ENCODE results near the gene RNF144A.
"Not testable (repeated sequence)": the region's sequence is repeated elsewhere in the genome, so short reads cannot be mapped to it uniquely, and the experiment has no call there.

The RNF144A gene

GRCh38 chr2:6972067-6972710 is 55.0 kb downstream of the RNF144A start:
- no peak for DNase-seq (ENCODE audit: low read depth)

- no peak for DNase-seq (ENCODE audit: low read depth)
Measured at GRCh38 chr2:6973895-6974545, 56.8 kb downstream of the RNF144A start.

GRCh38 chr2:6975988-6976387 is 58.8 kb downstream of the RNF144A start:
- no peak for DNase-seq (ENCODE audit: low read depth)

- DNase-seq (ENCODE audit: low read depth) = no peak
Measured at GRCh38 chr2:6977113-6977741, 60.0 kb downstream of the RNF144A start.

- no peak for DNase-seq (ENCODE audit: low read depth)
Measured at GRCh38 chr2:6977786-6978185, 60.6 kb downstream of the RNF144A start.

GRCh38 chr2:6978991-6979390 is 61.8 kb downstream of the RNF144A start:
- no peak for DNase-seq (ENCODE audit: low read depth)

- DNase-seq (ENCODE audit: low read depth) = no peak
Measured at GRCh38 chr2:6982449-6982848, 65.2 kb downstream of the RNF144A start.

- no peak for DNase-seq (ENCODE audit: low read depth)
Measured at GRCh38 chr2:6982934-6983589, 65.8 kb downstream of the RNF144A start.

- DNase-seq (ENCODE audit: low read depth) = no peak
Measured at GRCh38 chr2:6986301-6986911, 69.2 kb downstream of the RNF144A start.

- no peak for DNase-seq (ENCODE audit: low read depth)
Measured at GRCh38 chr2:6986912-6987361, 69.7 kb downstream of the RNF144A start.

GRCh38 chr2:6990871-6991270 is 73.7 kb downstream of the RNF144A start:
- DNase-seq (ENCODE audit: low read depth) = no peak

- no peak for DNase-seq (ENCODE audit: low read depth)
Measured at GRCh38 chr2:6992794-6993228, 75.6 kb downstream of the RNF144A start.

GRCh38 chr2:6993229-6993640 is 76.0 kb downstream of the RNF144A start:
- DNase-seq (ENCODE audit: low read depth) = no peak

- DNase-seq (ENCODE audit: low read depth) = no peak
Measured at GRCh38 chr2:6993936-6994335, 76.7 kb downstream of the RNF144A start.

- DNase-seq (ENCODE audit: low read depth) = no peak
Measured at GRCh38 chr2:6994536-6995128, 77.4 kb downstream of the RNF144A start.

- no peak for DNase-seq (ENCODE audit: low read depth)
Measured at GRCh38 chr2:6995391-6996097, 78.3 kb downstream of the RNF144A start.

- no peak for DNase-seq (ENCODE audit: low read depth)
Measured at GRCh38 chr2:6999211-6999877, 82.1 kb downstream of the RNF144A start.

GRCh38 chr2:7001395-7001794 is 84.2 kb downstream of the RNF144A start:
- not testable (repeated sequence) for DNase-seq (ENCODE audit: low read depth)

- DNase-seq (ENCODE audit: low read depth) = no peak
Measured at GRCh38 chr2:7003895-7004294, 86.7 kb downstream of the RNF144A start.

GRCh38 chr2:7004636-7005035 is 87.4 kb downstream of the RNF144A start:
- no peak for DNase-seq (ENCODE audit: low read depth)

- no peak for DNase-seq (ENCODE audit: low read depth)
Measured at GRCh38 chr2:7007488-7007845, 90.3 kb downstream of the RNF144A start.
